Hepatocyte (in vitro differentiated cells): ENCODE data around the gene ATG4B.

Experiments
- EZH2 ChIP-seq: fragments of 200-600 bp; sonication (generic); IDR thresholded peaks from 2 replicates; pipeline ENCODE4 v1.6.1; 2016; ENCODE audit warnings: antibody characterized with exemption, mild to moderate bottlenecking, borderline replicate concordance
- EZH2phosphoT487 ChIP-seq: fragments of 200-600 bp; sonication (generic); IDR thresholded peaks from one replicate; pipeline ENCODE4 v1.6.1; 2018; ENCODE audit warnings: antibody characterized with exemption, mild to moderate bottlenecking, low read depth, moderate library complexity; ENCODE audit not compliant: unreplicated experiment, severe bottlenecking
- TF ChIP-seq, protein P1 (sequence below): fragments of 200-600 bp; sonication (generic); IDR thresholded peaks from 2 replicates; pipeline ENCODE4 v1.5.1; 2016; ENCODE audit warnings: antibody characterized with exemption, mild to moderate bottlenecking; ENCODE audit not compliant: poor library complexity

DNA sequence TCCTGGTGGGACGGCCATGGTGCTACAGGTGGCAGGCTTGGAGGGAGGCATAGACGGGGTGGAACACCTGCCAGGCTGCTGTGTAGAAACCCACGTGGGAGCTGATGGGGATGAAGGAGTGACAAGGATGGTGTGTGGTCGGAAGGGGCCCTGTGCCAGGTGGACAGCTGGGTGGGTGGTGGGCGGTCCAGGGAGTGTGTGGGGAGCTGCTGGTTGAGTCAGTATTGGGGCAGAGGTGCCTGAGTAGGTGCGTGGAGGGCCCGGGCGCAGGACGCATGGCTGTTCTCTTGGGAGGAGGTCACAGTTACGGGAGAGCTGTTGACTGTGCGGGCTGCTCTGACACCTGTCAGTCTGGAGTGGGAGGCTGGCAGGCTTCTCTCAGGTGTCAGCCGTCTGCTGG is 84.4 kb downstream of the ATG4B start:
- TF ChIP-seq, protein P1, sequence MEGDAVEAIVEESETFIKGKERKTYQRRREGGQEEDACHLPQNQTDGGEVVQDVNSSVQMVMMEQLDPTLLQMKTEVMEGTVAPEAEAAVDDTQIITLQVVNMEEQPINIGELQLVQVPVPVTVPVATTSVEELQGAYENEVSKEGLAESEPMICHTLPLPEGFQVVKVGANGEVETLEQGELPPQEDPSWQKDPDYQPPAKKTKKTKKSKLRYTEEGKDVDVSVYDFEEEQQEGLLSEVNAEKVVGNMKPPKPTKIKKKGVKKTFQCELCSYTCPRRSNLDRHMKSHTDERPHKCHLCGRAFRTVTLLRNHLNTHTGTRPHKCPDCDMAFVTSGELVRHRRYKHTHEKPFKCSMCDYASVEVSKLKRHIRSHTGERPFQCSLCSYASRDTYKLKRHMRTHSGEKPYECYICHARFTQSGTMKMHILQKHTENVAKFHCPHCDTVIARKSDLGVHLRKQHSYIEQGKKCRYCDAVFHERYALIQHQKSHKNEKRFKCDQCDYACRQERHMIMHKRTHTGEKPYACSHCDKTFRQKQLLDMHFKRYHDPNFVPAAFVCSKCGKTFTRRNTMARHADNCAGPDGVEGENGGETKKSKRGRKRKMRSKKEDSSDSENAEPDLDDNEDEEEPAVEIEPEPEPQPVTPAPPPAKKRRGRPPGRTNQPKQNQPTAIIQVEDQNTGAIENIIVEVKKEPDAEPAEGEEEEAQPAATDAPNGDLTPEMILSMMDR: no peak
- TF ChIP-seq EZH2phosphoT487 (no peak), EZH2 (no peak)
